NCI-H2196 treated with DMSO at 0.1 percent for 48 hours (cell line): Measurements from ENCODE around the gene FUT8.

ENCODE experiments used
- DNase-seq: peaks from one replicate; lab custom pipeline; 2025; ENCODE audit not compliant: unreplicated experiment; lab: John Stamatoyannopoulos, UW

The FUT8 gene

DNA sequence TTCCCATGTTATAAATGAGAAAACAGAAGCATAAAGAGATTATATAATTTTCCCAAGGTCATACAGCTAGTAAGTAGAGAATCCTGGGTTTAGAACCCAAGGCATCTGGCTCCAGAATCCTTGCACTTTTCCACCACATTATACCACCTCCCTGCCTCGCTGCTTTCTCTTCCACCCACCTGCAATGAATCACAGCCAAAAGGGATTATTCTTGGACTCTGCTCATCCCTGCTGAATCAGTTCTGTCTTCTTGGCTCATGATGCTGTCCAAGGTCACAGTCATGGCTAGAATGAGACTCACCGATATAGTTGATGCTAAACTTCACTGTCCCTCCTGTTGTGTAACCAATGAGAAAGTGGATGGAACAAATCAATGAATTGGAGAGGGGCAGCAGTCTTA, 356.6 kb downstream of the FUT8 start:
- no peak for DNase-seq

DNA sequence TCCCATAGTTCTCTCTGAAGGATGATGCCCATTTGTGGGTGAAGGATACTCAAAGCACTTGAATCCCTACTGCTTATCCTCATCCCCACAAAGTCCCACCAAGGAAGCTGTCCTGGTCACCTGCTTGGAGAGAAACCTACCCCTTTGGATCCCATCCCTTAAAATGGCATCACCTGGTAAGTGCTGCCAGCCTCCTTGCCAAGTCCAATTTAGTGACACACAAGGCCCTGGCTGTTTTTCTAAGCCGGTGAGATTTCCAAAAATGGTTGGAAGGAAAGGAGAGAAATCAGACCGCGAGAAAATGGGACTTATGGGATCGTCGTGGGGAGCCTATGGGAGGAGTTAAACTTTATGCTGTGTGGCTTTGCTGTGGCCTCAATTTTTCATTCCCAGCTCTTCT, 358.2 kb downstream of the FUT8 start:
- DNase-seq: no peak

DNA sequence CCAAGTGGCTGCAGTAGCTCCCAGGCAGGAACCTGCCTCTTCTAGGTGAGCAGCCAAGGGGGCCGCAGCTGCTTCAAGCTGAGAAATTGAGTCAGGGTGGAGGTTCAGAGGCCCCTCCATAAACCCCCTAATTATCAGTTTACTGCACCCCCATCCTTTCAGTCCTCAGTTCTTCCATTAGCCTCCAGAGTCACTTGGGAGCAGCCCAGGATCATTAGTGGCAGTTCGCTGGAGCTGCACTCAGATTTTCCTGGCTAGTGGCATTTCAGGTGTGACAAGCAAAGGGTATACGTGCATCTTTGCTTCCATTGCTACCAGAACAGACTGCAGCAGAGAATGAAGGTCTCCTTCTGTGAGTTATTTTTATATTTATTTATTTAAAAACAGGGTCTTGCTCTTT, 358.7 kb downstream of the FUT8 start:
- no peak for DNase-seq

DNA sequence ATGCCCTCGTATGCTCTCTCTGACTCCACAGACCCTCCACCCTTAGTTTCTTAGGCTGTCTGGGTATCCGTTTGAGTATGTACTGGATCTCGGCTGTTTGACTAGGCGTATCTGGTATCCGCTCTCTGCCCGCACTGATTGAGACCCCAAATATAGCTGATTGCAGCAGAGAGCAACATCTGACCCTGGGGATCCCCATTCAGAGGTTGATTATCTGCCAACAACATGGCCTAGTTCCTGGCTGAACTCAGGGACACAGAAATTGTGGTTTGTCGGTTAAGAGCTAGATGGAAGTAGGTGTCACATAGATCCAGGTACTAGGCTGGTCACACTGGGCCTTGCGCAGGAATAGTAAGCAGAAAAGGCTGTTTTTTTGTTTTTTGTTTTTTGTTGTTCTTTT, 359.9 kb downstream of the FUT8 start:
- DNase-seq: no peak

DNA sequence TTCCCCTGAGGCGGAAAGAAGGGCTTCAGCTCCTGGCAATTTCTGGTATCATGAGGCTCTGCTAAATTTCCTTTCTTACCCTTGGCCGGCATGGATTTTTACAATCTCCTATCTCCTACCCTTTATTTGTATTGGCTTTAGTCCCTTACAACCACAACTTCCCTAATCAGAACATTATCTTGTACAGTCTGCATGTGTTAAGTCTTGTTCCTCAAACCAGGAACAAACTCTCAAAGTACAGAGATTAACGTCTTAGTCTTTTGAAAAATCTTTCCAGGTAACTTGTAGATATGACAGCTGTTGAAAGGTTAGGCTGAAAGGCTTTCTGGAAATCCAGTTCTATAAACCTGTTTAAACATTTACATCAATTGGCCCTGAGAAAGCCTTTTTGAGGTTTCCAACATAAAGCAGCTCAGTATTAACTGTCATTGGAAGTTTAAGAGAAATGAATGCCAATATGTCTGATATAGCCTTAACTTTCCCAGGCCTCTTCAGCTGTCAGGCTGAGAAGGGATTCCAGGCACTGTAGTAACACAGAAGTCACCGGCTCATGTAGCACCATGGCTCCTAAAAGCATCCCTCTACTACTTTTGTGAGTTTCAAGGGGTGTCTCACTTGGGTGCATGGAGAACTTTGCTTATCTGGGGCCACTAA, 360.5 kb downstream of the FUT8 start:
- no peak for DNase-seq

DNA sequence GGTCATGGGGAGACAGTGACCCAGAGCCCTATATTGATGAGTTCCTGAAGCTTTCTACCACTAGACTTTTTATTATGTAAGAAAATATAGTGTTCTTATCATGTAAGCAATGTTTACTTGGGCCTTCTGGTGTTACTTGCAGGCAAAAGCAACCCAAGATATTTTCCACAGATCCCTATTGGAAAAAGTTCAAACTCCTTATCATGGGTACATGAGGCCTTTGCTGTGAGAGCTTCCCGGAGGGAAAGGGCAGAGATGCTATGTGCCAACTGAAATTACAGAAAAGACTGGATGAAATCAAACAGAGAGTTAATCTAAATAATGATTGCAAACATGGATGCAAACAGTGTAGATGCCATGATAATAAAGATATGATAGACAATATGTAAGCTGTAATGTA, 361.5 kb downstream of the FUT8 start:
- DNase-seq: no peak

DNA sequence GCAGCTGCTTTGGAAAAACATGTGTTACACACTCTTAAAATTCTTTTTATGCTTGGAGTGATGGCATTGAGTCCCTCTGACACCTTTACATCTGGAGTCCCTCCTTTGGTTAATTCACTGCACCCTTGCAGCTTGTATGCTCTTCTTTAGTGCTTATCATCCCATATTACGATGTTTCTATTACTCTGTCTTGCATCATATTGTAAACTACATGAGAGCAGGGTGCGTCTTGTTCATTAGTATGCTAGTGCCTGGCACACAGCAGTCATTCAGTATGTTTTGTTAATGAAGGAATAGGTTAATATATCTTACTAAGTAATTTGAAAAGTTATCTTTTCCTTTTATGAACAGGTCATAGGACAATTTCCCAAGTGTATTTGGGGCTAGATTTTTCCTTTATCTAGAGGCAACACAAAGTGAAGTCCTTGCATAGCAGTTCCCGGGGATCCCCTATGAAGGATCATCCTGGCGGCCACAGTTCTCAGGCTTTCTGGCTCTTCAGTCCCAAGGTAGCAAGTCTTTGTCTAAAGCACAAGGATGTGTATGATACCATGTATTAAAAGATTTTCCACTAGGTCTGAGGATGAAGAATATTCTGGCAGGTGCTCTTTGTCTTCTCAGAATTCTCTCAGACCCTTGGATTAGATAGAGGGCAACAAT, 363.8 kb downstream of the FUT8 start:
- no peak for DNase-seq

DNA sequence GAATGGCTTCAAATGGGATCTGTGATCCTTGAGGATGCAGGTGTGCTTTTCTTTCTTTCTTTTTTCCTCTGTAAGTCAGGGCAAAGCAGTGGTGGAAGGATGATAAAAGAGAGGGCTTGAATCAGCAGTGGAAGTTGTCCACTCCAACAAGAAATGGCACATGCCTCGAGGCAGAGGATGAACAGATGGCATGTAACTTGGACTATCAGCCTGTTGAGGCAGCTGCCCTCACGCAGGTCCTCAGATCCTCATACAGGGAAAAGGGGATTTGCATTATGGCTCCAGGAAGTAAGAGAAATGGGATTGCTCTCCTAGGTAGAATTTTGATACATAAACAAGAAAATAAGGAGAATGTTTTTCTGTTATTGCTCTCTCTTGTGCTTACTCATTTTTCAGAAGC, 368.0 kb downstream of the FUT8 start:
- DNase-seq: no peak

DNA sequence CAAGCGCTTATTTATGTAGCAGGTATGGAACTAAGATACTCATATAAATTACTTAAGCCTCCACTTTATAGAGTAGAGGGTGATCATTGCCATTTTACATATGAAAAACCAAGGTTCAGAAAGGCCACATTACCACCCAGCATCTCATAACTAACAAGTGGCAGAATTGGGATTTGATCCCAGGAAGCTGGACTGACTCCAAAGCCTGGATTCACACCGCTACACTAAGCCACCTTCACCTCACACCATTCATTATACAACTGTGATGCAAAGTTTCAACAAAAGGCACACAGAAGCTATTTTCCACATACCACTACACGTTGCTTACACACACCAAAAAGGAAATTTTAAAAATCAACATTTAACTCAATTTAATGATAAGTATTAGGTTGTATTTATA, 370.6 kb downstream of the FUT8 start:
- DNase-seq: no peak

DNA sequence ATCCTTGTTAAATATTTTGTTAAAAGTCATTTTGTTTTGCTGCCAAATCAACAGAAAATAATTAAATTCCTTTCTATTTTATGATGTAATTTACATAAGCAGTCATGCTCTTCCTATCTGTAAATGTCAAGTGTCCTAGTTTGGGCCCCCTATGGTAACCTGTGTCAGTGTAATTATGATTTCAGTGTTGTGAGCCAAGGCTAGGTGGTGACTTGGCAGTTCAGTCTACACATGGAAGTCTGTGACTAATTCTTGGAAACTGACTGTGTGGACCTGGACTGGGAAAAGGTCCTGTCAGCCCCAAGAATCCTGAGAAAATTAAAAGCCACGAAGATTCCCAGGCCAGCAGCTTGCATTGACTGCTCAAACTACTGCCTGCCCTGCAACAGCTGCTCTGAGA, 371.0 kb downstream of the FUT8 start:
- no peak for DNase-seq

DNA sequence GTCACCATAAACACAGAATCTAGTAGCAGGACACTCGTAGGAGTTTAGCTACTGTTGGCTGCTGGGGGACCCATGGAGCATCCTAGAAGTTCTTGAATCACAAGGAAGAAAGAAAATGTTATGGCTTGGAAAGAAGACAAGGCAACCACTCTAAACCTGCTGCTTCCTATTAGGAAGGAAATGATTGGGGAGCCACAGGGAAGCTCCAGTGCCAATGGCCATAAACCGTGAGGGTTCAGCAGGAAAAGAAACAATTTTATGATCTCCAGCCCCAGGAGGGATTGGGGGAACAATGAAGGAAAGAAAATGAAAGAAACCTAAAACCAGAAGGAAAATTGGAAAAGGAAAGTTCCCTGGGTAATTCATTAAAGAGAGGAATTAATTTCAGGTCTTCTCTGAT, 372.0 kb downstream of the FUT8 start:
- DNase-seq: no peak

DNA sequence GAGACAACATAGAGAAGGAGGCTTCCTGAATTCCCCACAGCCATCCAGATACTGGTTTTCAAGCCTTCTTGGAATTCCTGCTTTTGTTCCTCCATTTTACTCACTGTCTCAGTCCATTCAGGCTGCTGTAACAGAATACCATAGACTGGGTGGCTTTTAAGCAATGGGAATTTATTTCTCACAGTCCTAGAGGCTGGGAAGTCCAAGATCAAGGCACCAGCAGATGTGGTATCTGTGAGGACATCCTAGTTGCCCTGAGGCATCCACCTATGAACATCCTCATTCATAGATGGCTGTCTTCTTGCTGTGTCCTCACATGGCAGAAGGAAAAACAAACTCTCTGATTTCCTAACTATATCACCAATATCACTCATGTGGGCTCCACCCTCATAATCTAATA, 374.9 kb downstream of the FUT8 start:
- no peak for DNase-seq

DNA sequence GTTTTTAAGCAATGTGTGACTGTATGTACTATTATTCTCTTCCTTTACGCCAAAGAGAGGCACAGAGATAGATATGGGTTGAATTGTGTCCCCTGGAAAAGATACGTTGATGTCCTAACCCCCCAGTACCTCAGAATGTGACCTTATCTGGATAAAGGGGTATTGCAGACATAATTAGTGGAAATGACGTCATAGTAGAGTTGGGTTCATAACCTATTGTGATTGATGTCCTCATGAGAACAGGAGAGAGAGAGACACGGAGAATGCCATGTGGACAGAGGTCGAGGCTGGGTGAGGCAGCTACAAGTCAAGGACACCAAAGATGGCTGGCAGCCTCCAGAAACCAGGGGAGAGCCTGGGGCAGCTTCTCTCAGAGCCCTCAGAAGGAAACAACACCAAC, 376.3 kb downstream of the FUT8 start:
- DNase-seq: no peak

DNA sequence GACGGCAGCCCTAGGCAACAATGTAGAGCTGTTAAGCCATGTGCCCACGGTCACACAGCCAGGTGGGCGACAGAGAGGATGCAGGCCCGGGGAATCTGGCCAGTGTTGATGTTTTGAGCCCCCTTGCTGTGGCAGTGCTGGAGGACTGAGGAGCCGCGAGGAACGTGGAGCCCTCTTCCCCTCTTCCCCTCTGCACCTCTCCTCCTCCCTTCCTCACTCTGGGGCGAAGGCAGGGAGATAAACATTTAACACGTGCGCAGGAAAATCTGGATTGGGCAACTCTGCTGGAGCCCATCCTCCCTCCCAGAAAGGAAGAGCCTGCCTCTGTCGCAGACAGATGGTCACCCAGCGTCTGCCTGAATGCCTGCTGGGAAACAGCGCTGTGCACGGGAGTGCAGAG, 376.8 kb downstream of the FUT8 start:
- no peak for DNase-seq

DNA sequence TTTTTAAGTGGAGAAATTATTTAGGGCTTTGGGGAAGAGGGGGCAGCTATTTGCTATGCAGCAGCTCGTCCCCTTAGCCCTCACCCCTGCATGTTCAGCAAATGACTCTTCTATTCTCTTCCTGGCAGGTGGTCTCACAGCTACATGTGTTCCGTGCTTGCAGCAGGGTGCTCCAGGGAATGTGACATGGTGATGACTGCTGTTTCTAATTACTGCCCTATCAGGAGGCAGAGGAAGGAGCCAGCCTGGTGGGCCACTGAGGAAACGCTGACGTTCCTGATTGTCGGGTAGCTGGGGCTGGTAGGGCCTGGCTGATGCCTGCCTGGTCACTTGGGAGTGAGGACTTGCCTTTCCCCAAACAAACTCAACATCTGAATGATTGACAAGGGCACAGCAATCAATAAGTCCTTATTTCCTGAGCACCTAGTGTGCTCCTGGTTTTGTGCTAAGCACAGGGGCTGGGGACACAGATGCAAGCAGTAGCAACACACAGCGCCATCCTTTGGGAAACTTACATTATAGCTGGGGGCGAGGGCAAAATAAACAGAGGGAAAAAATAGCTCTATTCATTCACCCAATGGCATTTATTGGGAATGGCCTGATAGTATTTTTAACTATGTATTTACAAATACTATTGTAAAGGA, 377.8 kb downstream of the FUT8 start:
- DNase-seq: no peak

DNA sequence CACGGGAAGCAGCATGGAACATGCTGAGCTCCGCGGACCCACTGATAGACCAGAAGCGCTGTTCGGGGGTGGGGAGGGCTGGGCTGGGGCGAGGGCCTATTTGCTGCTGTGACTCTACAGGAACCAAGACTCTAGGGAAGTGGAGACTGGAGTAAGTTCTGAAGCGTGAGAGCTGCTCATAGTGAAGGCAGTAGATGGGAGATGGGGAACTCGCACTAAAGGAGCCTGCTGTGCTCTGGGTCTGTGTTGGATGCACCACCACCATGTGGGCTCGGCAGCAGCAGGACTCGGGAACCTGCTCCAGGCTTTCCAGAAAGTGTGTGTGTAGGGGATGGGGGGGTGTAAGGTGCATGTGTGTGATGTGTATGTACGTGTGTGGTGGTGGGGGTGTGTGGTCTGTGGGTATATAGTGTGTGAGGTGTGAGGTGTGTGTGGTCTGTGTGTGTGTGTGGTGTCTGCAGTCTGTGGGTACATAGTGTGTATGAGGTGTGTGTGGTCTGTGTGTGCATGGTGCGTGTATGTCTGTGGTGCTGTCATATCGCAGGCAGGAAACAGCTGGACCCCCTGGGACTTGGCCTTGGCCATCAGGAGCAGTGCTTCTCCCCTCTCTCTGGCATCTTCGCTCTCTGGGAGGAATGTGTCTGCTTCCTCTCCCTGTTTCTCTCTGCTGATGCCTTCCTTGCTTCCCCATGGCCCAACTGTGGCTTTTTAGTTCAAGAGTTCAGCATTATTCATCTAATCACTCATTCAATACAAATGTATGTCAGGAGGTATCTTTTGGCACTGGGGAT, 378.9 kb downstream of the FUT8 start:
- DNase-seq: no peak

DNA sequence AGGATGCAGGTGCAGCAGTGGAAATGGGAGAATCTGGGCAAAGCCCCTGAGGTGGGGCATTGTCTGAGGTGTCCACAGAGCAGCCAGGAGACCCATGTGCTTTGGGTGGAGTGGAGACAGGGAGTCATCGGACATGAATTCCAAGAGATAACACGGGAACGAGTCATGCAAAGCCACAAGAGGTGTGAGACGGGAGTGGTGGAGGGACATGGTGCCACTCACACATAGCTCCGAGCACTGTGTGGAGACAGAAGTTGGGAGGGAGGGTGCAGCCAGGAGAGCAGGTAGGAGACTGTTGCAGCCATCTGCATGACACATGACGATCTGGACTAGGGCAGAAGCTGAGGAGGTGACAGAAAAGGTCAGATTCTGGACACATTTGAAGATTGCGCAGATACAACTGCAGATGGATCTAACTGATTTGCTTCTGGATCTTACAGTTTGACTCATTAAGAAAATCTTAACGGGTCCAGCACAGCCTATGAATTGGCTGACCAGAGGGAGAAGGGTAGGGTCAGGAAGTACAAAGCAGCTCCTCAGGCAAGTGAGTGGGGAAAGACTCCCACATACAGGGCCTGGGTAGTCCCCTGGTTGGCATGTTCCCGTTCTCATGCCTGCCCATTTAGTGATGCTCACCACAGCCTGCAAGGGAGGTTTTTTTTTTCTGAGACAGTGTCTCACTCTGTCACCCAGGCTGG, 379.8 kb downstream of the FUT8 start:
- no peak for DNase-seq
